ENCODE data around the gene MACROD2. TPM values are rescaled to one million over a fixed set of nuclear protein-coding genes. Genes with fewer than 3 reads are reported as not detected.
A peak's percentile ranks its signal among the peaks of the same experiment; 100 is the strongest.

Gene MACROD2
- total and polyA plus RNA-seq, 2 experiments from 2014 or later, result 2.8 to 4.3 TPM

GRCh38 chr20:14414560-14414959, 419.2 kb downstream of the MACROD2 start:
- Histone ChIP-seq H3K4me2 (no peak overlapping the region; the same call in 1 of the 2 replicates), H3K36me3 (ENCODE audit: insufficient read depth) (no peaks in the 10 kb centered on the region), H3K9me2 (ENCODE audit: insufficient read depth) (no peaks in the 10 kb centered on the region), H3K4me1 (ENCODE audit: insufficient read depth) (peaks cover 14% of the 10 kb centered on the region), H3K27ac (ENCODE audit: low read depth) (no peak overlapping the region), H3K79me2 (replicated peaks; ENCODE audit: insufficient read depth) (no peaks in the 10 kb centered on the region), H4K20me1 (replicated peaks; ENCODE audit: insufficient read depth) (no peaks in the 10 kb centered on the region), H2AFZ (no peak overlapping the region), H3K27me3 (ENCODE audit: insufficient read depth) (no peaks in the 10 kb centered on the region), H3F3A (replicated peaks; ENCODE audit: low read depth) (no peaks in the 10 kb centered on the region), H3K4me3 (no peak overlapping the region)
- Mint-ChIP-seq H3K4me1 (peaks cover 26% of the 10 kb centered on the region), H3K36me3 (ENCODE audit: low read depth) (no peaks in the 10 kb centered on the region), H3K27ac (no peak overlapping the region), H3K9me3 (no peaks in the 10 kb centered on the region), H3K27me3 (ENCODE audit: insufficient read depth, low read depth, poor library complexity) (no peaks in the 10 kb centered on the region), H3K4me3 (no peak overlapping the region)
- DNase-seq (ENCODE audit: low spot score), result peak; percentile 13
- peak; percentile 55; the same call in 2 of the 3 replicates for ATAC-seq
- no peak for TF ChIP-seq POLR2AphosphoS5 (IDR thresholded peaks at IDR 0.05; ENCODE audit: low read depth)
- no peak for TF ChIP-seq NANOG (IDR thresholded peaks at IDR 0.05; ENCODE audit: borderline replicate concordance)

DNA sequence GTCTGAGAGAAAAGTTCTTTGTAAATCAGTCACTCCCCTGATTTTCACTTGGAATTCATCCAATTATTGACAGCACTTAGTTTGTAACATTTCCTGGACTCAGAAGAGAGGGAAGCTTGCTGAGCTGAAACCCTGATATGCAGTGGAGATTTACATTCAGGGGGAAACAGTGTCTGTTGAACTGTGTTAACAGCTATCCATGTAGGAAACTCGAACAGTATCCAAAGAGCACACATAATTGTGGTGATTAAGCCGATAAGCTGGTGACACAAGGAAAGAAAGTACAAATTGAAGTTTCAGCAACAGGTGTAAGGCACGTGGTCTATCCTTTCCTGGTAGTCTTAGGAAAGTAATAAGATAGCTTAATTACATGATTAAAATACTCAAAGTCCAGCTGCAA, 420.2 kb downstream of the MACROD2 start:
- DNase-seq (ENCODE audit: low spot score) (no peak), ATAC-seq (no peak)
- no peaks in the 10 kb centered on the region for H3K36me3 Mint-ChIP-seq (ENCODE audit: low read depth)
- no peak overlapping the region for H2AFZ ChIP-seq
- no peak overlapping the region for H3K4me3 ChIP-seq
- H3K4me3 Mint-ChIP-seq, result no peak overlapping the region
- no peak overlapping the region for H3K27ac ChIP-seq (ENCODE audit: low read depth)
- H3F3A ChIP-seq (replicated peaks; ENCODE audit: low read depth), result no peaks in the 10 kb centered on the region
- peaks cover 26% of the 10 kb centered on the region for H3K4me1 Mint-ChIP-seq
- no peak overlapping the region for H3K4me2 ChIP-seq
- H3K9me3 Mint-ChIP-seq, result no peaks in the 10 kb centered on the region
- H3K36me3 ChIP-seq (ENCODE audit: insufficient read depth), result no peaks in the 10 kb centered on the region
- no peaks in the 10 kb centered on the region for H3K27me3 ChIP-seq (ENCODE audit: insufficient read depth)
- H3K27me3 Mint-ChIP-seq (ENCODE audit: insufficient read depth, low read depth, poor library complexity), result no peaks in the 10 kb centered on the region
- peaks cover 14% of the 10 kb centered on the region for H3K4me1 ChIP-seq (ENCODE audit: insufficient read depth)
- TF ChIP-seq CREB1 (CRISPR knock-in tag; IDR thresholded peaks at IDR 0.05; ENCODE audit: low read depth) (no peak), ZNF331 (CRISPR knock-in tag; IDR thresholded peaks at IDR 0.05; ENCODE audit: low read depth) (no peak), NANOG (IDR thresholded peaks at IDR 0.05; ENCODE audit: borderline replicate concordance) (no peak), JUNB (IDR thresholded peaks at IDR 0.05; ENCODE audit: unreplicated experiment) (no peak), EZH2 (IDR thresholded peaks at IDR 0.05; ENCODE audit: low read depth, unreplicated experiment) (no peak), ZNF114 (CRISPR knock-in tag; IDR thresholded peaks at IDR 0.05) (no peak), POLR2AphosphoS5 (IDR thresholded peaks at IDR 0.05; ENCODE audit: low read depth) (no peak)
- TF ChIP-seq, protein P1, sequence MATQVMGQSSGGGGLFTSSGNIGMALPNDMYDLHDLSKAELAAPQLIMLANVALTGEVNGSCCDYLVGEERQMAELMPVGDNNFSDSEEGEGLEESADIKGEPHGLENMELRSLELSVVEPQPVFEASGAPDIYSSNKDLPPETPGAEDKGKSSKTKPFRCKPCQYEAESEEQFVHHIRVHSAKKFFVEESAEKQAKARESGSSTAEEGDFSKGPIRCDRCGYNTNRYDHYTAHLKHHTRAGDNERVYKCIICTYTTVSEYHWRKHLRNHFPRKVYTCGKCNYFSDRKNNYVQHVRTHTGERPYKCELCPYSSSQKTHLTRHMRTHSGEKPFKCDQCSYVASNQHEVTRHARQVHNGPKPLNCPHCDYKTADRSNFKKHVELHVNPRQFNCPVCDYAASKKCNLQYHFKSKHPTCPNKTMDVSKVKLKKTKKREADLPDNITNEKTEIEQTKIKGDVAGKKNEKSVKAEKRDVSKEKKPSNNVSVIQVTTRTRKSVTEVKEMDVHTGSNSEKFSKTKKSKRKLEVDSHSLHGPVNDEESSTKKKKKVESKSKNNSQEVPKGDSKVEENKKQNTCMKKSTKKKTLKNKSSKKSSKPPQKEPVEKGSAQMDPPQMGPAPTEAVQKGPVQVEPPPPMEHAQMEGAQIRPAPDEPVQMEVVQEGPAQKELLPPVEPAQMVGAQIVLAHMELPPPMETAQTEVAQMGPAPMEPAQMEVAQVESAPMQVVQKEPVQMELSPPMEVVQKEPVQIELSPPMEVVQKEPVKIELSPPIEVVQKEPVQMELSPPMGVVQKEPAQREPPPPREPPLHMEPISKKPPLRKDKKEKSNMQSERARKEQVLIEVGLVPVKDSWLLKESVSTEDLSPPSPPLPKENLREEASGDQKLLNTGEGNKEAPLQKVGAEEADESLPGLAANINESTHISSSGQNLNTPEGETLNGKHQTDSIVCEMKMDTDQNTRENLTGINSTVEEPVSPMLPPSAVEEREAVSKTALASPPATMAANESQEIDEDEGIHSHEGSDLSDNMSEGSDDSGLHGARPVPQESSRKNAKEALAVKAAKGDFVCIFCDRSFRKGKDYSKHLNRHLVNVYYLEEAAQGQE (IDR thresholded peaks at IDR 0.05; ENCODE audit: unreplicated experiment), result no peak
- no peaks in the 10 kb centered on the region for H3K9me2 ChIP-seq (ENCODE audit: insufficient read depth)
- H4K20me1 ChIP-seq (replicated peaks; ENCODE audit: insufficient read depth), result no peaks in the 10 kb centered on the region
- no peak overlapping the region for H3K27ac Mint-ChIP-seq
- no peaks in the 10 kb centered on the region for H3K79me2 ChIP-seq (replicated peaks; ENCODE audit: insufficient read depth)

Measured in GM23338 (cell line).